EL (cell line): ENCODE data around the gene KIF21B.

Experiments
- DNase-seq: peaks from one replicate; pipeline ENCODE4 v3.0.0-alpha.2; 2016

KIF21B gene, protein sequence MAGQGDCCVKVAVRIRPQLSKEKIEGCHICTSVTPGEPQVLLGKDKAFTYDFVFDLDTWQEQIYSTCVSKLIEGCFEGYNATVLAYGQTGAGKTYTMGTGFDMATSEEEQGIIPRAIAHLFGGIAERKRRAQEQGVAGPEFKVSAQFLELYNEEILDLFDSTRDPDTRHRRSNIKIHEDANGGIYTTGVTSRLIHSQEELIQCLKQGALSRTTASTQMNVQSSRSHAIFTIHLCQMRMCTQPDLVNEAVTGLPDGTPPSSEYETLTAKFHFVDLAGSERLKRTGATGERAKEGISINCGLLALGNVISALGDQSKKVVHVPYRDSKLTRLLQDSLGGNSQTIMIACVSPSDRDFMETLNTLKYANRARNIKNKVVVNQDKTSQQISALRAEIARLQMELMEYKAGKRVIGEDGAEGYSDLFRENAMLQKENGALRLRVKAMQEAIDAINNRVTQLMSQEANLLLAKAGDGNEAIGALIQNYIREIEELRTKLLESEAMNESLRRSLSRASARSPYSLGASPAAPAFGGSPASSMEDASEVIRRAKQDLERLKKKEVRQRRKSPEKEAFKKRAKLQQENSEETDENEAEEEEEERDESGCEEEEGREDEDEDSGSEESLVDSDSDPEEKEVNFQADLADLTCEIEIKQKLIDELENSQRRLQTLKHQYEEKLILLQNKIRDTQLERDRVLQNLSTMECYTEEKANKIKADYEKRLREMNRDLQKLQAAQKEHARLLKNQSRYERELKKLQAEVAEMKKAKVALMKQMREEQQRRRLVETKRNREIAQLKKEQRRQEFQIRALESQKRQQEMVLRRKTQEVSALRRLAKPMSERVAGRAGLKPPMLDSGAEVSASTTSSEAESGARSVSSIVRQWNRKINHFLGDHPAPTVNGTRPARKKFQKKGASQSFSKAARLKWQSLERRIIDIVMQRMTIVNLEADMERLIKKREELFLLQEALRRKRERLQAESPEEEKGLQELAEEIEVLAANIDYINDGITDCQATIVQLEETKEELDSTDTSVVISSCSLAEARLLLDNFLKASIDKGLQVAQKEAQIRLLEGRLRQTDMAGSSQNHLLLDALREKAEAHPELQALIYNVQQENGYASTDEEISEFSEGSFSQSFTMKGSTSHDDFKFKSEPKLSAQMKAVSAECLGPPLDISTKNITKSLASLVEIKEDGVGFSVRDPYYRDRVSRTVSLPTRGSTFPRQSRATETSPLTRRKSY (N-terminal part only)

DNA sequence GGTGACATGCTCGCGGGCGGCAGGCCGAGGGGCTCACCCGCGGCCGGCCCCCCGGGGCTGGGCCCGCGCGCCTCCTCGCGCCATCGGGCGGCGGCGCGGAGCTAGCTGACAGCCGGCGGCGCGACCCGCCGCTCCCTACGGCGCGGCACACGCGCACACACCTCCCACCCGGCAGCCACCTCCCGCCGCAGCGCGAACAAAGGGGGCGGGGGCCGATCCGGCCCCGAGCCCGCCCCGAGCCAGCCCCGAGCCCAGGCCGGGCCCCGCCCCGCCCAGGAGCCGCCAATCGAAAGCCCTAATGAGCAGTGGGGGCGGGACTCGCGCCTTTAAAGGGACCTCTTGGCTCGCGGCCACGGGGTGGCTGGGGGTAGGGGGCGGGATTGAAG, at the start of gene KIF21B:
KIF21B (minus strand) TSS at position 198 of the 386 bp plus-strand sequence. CDS start 331 bp downstream, outside the sequence.
- peak; percentile 71 for DNase-seq

DNA sequence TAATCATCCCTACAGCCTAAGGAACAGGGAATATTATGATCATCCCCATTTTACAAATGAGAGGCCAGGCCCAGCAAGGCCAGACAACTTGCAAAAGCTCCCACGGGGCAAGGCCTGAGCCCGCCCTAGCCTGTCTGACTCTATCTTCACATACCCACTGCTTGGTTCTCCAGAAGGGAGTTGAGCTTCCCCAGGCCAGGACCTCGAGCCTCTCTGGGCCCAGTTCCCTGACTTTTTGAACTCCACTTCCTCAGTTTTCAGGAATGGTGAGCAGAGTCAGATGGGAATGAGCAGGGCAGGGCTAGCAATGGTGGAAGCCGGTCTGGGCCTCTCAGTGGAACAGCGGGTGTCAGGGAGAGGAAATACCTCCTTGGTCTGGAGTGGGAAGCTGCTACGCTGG, 49.4 kb upstream of the KIF21B start:
- no peak for DNase-seq

DNA sequence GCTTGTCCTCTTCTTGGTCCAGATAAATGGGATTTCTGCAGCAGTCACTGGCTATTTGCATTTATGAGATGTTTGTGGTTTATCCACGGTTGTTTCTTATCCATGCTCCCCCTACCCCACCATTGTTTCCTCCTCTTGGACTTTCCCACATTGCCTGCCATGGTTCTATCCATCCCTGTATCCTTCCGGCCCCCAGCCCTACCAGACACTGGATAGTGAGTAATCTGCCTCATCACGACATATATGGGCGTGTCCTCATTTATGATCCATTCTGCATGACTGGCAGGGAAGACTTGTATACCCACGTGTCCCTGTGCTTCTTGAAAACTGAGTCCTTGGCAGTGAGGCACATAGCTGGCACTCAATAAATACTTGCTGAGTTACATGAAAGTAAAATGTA, 48.6 kb upstream of the KIF21B start:
- peak; percentile 38 for DNase-seq

DNA sequence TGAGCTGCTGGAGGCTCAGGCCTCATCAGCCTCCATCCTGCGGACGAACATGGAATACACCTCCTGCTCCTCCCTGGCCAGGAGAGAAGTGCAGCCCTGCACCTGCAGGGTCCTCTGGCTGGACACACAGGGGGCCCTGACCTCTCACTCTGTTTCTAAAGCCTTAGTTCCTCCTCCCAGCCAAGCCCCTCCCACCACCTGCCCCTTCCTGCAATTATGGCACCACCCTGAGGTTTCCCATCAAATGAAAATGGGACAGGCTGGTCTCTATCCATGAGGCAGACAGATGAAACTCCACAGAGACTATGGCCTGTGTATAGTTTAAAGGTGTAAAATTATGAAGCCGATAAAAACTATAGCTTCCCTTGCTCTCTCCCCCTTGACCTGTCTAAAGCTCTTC, 46.1 kb upstream of the KIF21B start:
- no peak for DNase-seq

DNA sequence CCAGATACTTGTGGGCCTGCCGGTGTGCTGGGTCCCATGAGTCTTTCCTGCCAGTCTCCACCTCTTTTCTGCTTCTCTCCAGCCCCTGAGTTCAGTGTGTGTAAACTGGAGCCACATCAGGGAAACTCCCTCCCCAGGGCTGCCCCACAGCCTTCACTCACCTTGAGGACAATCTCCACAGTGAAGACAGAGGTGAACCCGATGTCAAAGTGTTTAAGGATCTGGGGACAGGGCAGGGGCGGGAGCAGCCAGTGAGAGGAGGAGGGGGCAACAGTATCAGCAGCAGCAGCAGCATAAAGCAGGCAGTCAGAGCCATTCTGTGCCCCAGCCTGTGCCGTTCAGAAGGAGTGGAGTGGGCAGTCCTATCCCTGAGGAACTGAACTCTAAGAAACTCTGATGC, 45.5 kb upstream of the KIF21B start:
- DNase-seq: no peak

DNA sequence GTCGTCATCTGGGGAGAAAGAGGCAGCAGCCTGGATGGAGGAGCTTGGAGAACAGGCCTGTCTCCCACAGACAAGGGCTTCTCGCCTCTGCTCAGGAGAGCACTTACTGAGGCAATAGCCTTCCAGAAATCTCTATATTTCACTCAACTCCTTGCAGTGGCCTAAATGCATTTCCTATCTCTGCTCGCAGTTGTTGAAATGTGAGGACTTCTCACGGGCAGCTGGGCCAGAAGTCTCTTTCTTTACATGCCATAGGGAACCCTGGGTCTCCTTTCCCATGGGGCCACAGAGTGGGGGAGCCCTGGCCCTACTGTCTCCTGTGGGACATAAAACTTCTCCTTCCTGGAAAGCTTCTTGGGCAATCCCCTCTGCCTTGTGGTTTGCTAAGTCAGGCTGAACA, 43.5 kb upstream of the KIF21B start:
- no peak for DNase-seq

DNA sequence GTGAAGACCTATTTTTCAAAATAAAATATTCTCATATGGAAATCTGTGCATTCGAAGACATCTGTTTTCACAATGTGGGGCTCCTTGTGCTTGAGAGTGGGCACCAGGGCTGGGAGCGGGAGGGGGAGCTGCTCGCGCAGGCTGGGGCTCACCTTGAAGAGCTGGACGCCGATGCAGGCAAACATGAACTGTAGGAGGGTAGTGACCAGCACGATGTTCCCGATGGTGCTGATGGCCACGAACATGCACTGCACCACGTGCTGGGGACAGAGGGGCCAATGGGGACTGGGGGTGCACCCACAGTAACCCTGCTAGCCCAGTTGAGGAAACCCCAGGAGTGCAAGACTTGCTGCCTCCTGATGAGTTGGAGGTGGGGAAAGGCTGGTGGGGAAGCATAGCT, 42.2 kb upstream of the KIF21B start:
- no peak for DNase-seq

DNA sequence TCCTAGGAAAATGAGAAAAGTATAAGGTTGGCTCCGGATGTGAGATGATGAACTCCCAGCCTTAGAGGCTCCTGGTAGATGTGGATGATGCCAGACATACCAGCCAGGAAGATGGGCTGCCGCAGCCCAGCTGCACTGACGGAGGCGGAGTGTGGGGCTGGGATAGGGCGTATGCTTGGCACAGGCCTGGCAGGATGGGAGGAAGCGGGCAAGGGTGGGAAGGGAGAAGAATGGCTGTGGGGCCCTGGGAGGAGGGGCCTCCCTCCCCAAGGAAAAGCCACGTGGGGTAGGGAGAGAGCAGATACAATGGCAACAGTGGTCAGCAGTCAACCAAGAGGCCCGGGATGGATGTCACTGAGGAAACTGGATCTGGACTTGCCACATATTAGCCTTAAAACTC, 41.3 kb upstream of the KIF21B start:
- no peak for DNase-seq

DNA sequence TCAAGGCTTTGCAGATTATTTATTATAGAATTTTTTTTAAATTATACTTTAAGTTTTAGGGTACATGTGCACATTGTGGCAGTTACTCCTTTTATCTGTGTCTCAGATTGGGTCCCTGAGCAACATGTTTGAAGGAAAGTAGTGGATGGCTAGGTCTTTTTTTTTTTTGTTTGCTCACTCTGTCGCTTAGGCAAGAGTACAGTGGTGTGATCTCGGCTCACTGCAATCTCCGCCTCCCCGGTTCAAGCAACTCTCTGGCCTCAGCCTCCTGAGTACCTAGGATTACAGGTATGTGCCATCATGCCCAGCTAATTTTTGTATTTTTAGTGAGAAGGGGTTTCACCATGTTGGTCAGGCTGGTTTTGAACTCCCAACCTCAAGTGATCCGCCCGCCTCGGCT, 39.6 kb upstream of the KIF21B start:
- no peak for DNase-seq

DNA sequence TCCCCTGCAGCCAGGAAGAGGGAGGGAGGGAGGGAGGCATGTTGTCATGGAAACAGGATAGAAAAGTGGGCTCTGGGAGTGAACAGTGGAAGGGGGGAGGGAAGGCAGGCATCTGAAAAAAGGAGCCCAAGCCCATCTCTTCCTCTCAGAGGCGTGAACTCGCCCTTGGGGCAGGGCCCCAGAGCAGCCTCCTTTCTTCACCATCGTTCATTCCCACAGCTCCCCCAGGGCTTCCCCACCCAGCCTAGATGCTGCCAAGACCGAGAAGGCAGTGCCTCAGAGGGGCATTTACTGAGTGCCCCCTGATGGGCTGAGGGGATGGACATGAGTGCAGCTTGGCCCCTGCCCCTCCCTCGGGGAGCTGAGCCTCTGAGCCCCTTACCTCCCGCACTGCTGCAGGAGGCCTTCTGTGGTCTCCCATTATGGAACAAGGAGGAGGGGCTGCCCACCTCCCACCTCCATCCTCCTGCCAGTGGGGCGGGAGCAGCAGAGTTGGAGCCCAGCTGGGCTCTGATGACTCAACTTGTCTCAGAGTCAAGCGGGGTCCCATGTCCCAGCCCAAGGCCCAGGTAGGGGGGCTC, 39.1 kb upstream of the KIF21B start:
- DNase-seq: no peak

DNA sequence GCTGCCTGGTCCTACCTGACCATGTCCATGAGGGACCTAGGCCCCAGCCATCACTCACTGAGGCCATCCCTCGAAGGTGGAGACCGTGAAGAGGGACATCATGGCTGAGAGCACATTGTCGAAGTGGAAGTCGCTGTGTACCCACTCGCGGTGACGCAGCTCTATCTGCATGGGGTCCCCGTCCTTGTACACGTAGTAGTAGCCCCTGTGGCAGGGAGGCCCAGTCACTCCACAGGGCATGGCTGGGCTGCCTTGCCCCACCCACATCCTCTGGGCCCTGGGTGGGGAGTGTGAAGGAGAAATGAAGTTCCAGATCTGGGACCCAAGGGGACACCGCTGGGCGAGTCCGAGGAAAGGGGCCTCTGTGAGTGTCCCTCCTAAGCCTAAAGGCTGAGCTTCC, 38.4 kb upstream of the KIF21B start:
- DNase-seq: no peak

DNA sequence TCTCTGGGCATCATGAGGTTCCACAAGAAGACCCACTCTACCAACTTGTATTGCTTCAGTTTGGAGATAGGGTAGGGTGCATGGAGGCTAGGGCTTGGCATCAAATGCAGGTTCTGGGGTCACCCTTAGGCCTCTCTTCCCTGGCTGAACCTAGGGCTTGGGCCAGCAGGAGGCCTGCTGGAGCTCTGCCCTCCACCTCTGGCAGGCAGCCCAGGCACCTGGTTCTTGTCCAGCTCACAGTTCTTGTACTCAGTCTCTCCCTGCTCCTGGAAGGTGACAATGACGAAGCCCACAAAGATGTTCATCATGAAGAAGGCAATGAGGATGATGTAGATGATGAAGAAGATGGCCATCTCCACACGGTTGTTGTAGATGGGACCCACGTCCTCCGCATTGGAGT, 37.5 kb upstream of the KIF21B start:
- DNase-seq: no peak

DNA sequence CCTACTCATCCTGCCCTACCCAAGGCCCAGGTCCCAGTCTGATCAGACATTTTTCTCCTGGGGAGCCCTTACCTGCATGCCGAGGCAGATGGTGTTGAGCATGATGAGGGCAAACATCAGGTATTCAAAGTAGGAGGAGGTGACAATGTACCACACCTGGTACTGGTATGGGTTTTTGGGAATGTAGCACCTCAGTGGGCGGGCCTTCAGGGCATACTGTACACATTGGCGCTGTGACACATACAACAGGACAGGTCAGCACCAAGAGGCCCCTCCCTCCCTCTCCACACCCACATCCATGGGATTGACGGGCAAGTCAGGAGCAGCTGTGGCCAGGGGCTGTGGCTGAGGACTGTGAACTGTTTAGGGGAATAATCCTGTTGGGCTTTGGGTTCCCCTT, 37.1 kb upstream of the KIF21B start:
- DNase-seq: no peak

DNA sequence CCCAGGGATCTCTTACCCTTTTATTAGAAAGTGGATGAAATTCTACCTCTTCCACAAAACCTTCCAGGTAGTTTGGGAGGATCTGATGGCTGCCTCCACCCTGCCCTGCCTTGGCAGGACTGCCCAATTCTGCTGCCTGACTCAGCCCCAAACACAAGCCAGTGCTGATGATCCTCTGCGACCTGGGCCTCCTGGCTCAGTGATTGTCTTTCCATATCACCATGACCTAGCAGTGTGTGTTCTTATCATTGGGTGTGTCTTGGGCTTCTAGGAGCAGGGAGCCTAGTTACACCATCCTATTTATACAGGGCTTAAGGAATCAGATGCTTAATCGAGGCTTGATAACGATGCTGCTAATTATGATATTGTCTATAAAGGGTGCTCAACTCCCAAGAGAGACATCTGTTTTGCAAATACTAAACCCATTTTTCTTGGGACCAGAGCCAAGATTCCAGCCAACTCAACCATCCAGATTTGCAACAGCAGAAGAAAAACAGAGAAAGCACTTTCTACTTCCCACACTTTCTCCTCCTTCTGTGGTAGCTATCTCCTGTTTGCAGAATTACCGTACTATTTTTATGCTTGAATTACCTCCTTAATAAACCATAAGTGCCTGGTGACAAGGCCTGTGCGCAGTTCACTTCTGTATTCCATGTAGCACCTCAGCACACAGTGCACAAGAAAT, 36.5 kb upstream of the KIF21B start:
- DNase-seq: no peak

DNA sequence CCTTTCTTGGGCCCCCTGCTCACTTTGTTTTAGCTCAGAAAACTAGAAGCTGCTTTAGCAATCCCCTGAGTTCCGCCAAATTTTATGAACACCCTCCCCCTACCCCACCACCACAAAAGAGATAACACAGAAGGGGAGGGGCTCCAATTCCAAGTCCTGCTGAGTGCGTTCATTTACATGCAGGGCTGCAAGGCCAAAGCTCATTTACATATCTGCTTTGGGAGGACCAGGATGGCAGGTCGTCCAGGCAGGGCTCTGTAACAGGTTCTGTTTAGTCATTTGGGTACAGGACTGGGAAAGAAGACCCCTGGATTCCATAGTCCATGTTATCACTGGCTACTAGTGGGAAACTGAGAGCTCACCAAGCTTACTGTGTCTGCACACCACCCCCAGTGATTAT, 35.9 kb upstream of the KIF21B start:
- no peak for DNase-seq

DNA sequence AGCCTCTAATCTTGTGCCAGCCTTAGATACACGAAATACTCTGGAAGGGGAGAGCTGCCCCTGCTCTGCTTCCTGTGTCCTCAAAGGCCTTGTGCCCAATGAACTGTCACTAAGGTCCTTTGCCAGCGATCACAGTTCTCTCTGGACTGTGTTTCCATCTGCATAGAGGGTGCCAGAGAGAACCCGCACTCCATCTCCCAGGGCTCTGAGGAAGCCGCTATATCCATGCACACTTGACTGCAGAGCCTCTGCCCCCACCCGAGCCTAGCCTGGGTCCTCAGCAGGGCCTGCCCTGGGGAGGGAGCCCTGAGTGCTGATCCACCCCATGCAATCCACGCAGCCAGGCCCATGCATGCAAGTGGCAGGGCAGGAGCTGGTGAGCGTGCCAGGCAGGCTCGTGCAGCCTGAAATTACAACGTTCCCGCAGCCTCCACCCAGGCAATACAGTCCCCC, 30.6 kb upstream of the KIF21B start:
- no peak for DNase-seq

DNA sequence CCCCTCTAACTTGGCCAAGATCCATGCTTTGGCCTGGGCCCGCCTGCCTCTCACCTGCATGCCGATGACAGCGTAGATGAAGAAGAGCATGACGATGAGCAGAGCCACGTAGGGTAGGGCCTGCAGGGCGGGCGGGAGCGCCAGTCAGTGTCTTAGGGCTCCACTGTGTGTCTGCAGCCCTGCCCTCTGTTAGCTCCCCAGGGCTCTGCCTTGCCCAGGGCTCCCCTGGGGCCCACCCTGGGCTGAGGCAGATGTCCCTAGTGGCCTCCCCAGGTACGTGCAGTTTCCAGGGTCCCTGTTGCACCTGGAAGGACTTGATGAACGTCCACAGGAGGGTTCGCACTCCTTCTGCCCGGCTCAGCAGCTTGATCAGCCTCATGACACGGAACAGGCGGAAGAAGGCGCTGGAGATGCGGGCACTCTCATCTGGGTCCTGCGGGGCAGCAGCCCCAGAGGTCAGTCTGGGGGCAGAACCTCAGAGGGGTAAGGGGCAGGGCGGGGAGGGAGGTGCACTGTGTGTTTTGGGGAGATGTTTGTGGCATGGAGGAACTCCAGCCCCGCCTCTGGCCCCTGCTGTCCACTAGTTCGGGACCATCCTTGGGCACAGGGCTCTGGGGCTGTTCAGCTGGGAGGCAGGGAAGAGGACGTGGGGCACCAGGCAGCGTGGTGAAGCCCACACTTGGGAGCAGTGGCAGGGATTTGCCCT, 29.8 kb upstream of the KIF21B start:
- DNase-seq: no peak

DNA sequence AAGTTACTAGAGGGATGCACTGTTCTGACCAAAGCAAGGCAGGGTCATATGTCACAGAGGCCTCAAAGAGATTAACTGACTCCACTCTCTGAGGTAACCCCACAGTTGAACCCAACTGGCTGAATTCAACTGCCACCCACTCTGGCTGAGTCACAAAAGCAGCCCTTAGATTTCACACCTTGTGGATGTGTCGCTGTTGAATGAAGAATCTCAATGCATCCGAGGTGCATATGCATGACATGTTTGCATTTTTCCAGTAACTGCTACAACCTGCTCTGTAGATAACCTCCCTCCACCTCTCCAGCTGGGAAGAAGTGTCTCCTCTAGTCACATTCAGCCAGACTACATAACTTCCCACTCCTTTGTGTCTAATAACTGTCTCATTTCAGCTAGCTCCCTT, 27.9 kb upstream of the KIF21B start:
- no peak for DNase-seq

DNA sequence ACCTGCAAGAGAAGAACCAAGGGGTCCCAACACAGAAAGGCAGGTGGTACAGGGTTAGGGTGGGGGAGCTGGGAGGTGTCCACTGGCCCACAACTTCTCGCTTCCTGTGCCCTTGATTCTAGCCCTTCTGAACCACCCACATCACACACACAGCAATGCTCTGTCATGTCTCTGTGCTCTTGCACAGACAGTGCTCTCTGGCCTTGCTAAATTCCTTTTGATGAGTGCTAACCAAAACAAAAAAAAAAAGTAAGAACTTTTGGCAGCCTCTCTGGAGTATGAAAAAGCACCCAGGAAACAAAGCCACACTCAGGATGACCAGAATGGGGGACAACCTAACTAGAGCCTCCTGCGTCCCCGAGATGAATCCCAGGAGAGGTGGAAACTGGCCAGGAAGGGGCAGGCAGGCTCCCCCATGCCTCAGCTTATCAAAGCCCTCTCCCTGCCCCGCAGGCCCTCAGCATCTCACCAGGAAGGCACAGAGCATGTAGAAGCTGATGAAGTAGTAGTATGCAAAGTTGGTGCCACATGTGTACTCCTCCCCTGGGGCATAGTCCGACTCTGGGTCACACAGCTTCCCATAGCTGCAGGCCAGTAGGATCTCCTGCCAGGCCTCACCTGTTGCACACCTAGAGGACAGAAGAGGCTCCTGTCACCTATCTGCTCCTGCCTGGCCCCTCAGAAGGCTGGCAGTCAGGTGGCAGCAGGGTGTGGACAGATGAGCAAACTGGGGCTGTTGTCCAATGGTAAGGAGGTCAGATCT, 27.2 kb upstream of the KIF21B start:
- DNase-seq: peak; percentile 31

DNA sequence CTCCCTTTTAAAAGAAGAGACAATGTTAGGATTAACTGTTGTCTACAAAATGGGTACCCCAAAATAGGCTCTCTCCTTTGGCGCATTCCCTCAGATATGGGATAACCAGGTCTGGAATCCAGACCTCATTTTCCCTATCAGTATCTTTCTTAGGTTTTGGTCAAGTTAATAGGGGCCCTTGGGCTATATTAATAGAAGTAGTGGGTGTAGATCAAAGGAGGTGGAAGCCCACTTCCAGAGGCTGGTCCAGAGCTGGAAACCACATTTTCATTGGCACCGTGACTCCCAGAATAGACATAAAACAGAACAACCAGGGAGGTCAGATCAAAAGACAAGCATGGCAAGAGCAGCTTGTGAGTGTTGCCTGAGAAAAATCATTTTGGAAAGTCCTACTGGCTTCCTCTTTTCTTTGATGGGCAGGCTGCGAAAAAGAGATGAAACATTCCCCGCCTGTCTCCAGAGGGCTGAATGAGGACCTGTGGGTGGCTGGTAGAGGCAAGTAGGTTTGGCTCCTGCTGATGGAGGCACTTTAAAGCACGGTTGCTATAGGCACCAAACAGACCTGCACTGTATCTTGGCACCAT, 25.8 kb upstream of the KIF21B start:
- no peak for DNase-seq

DNA sequence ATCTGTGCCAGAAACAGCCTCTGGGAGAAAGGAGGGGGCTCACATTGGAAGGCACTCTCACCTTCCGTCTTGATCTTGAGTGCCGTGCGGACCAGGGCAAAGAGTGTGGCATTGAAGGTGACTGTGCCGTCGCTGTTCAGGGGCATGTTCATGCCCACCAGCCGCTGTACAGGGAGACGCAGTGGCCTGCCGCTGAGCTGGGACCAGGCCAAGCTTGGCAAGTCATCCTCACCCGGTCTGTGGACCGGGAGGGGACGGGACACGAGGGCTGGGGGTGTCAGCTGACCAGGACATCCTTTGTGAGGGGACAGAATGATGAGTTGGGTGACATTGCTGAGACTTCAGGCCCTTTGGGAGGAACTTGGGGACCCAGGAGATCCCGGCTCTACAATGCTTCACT, 25.0 kb upstream of the KIF21B start:
- no peak for DNase-seq
